Progenitor cell of endocrine pancreas (in vitro differentiated cells): ENCODE data around the gene BTBD3. TPM values are rescaled to one million over a fixed set of nuclear protein-coding genes. Genes with fewer than 3 reads are reported as not detected.
A peak's percentile ranks its signal among the peaks of the same experiment; 100 is the strongest.

Experiments
- DNase-seq: peaks from one replicate; pipeline ENCODE4 v3.0.0; 2021; ENCODE audit warnings: low spot score; ENCODE audit not compliant: unreplicated experiment
- H3K27ac Mint-ChIP-seq: 2 replicates; pipeline ENCODE4 v1.8.0; 2021; ENCODE audit warnings: mild to moderate bottlenecking, moderate library complexity, mixed read lengths
- H3K27me3 Mint-ChIP-seq: 2 replicates; pipeline ENCODE4 v1.8.0; 2021; ENCODE audit warnings: mixed read lengths
- H3K36me3 Mint-ChIP-seq: 2 replicates; pipeline ENCODE4 v1.8.0; 2022; ENCODE audit warnings: mixed read lengths; ENCODE audit not compliant: insufficient read depth
- H3K4me1 Mint-ChIP-seq: 2 replicates; pipeline ENCODE4 v1.8.0; 2021; ENCODE audit warnings: low read depth, mixed read lengths
- H3K4me3 Mint-ChIP-seq: 2 replicates; pipeline ENCODE4 v1.8.0; 2021; ENCODE audit warnings: low read depth, mild to moderate bottlenecking, moderate library complexity, mixed read lengths
- H3K9me3 Mint-ChIP-seq: 2 replicates; pipeline ENCODE4 v1.8.0; 2021; ENCODE audit warnings: low read depth, mixed read lengths
- CTCF ChIP-seq: fragments of 200-600 bp; sonication (generic); IDR thresholded peaks from one replicate; pipeline ENCODE4 v1.5.0; 2021; ENCODE audit warnings: antibody characterized with exemption, mild to moderate bottlenecking; ENCODE audit not compliant: unreplicated experiment
- total RNA-seq: library from RNA; stranded (reverse); gene quantifications from 2 replicates; pipeline ENCODE4 v1.2.1, GENCODE V29; 2021

Gene BTBD3
- total RNA-seq, 1 donor from 2014 or later, result 98.9 TPM

GRCh38 chr20:11881449-11881848, 36.2 kb upstream of the BTBD3 start:
- H3K27ac Mint-ChIP-seq, result no peak overlapping the region
- no peak for TF ChIP-seq CTCF
- H3K4me3 Mint-ChIP-seq, result no peak overlapping the region

GRCh38 chr20:11882651-11883050, 35.0 kb upstream of the BTBD3 start:
- Mint-ChIP-seq H3K36me3 (no peaks in the 10 kb centered on the region), H3K4me3 (no peak overlapping the region)
- no peak for TF ChIP-seq CTCF

More at GRCh38 chr20:11881449-11881848, 36.2 kb upstream of the BTBD3 start:
- H3K36me3 Mint-ChIP-seq, result no peaks in the 10 kb centered on the region
- DNase-seq, result no peak
- H3K9me3 Mint-ChIP-seq, result no peaks in the 10 kb centered on the region
- no peaks in the 10 kb centered on the region for H3K27me3 Mint-ChIP-seq
- H3K4me1 Mint-ChIP-seq, result no peaks in the 10 kb centered on the region

GRCh38 chr20:11888648-11889047, 29.0 kb upstream of the BTBD3 start:
- Mint-ChIP-seq H3K4me1 (peaks cover 11% of the 10 kb centered on the region), H3K36me3 (no peaks in the 10 kb centered on the region), H3K4me3 (no peak overlapping the region), H3K27me3 (no peaks in the 10 kb centered on the region), H3K9me3 (peaks cover 4% of the 10 kb centered on the region), H3K27ac (no peak overlapping the region)
- DNase-seq, result no peak
- TF ChIP-seq CTCF, result no peak

More at GRCh38 chr20:11882651-11883050, 35.0 kb upstream of the BTBD3 start:
- Mint-ChIP-seq H3K27ac (no peak overlapping the region), H3K27me3 (no peaks in the 10 kb centered on the region), H3K9me3 (no peaks in the 10 kb centered on the region), H3K4me1 (no peaks in the 10 kb centered on the region)
- DNase-seq, result no peak

- peak overlapping the region; percentile 84 for H3K27ac Mint-ChIP-seq
Observed at GRCh38 chr20:11890331-11891076, 27.2 kb upstream of the BTBD3 start.

More at GRCh38 chr20:11890331-11891076, 27.2 kb upstream of the BTBD3 start:
- DNase-seq, result peak; percentile 89
- peak overlapping the region; percentile 62 for H3K4me3 Mint-ChIP-seq
- H3K36me3 Mint-ChIP-seq, result peaks cover 4% of the 10 kb centered on the region
- no peak for TF ChIP-seq CTCF
- H3K4me1 Mint-ChIP-seq, result peaks cover 18% of the 10 kb centered on the region
- H3K9me3 Mint-ChIP-seq, result peaks cover 7% of the 10 kb centered on the region
- no peaks in the 10 kb centered on the region for H3K27me3 Mint-ChIP-seq
